Activated CD4-positive, alpha-beta T cell treated with anti-CD3 and anti-CD28 coated beads, Interleukin-10, Interleukin-2, amounts not matched to agents 100 ng/mL and 50 ng/mL, durations not matched to agents 16 hours and 8 hours (primary cell): ENCODE measurements around the gene SNTA1.
"Not testable (repeated sequence)": the region's sequence is repeated elsewhere in the genome, so short reads cannot be mapped to it uniquely, and the experiment has no call there.

Source experiments
- DNase-seq: peaks from one replicate; pipeline ENCODE4 v3.0.0-alpha.2; 2020

Gene SNTA1

GRCh38 chr20:33389326-33389725, 54.2 kb downstream of the SNTA1 start:
- DNase-seq: not testable (repeated sequence)

- no peak for DNase-seq
These were observed 55.3 kb downstream of the SNTA1 start for GRCh38 chr20:33388268-33388667.

- no peak for DNase-seq
These were observed 56.4 kb downstream of the SNTA1 start for GRCh38 chr20:33387177-33387576.

GRCh38 chr20:33386673-33387072, 56.9 kb downstream of the SNTA1 start:
- no peak for DNase-seq

GRCh38 chr20:33377366-33377765, 66.2 kb downstream of the SNTA1 start:
- DNase-seq: peak; percentile 49

- no peak for DNase-seq
These were observed 69.6 kb downstream of the SNTA1 start for GRCh38 chr20:33373735-33374605.

- DNase-seq: no peak
These were observed 70.5 kb downstream of the SNTA1 start for GRCh38 chr20:33372993-33373441.

GRCh38 chr20:33370291-33370690, 73.3 kb downstream of the SNTA1 start:
- DNase-seq: peak; percentile 73

GRCh38 chr20:33362898-33363297, 80.7 kb downstream of the SNTA1 start:
- no peak for DNase-seq

- no peak for DNase-seq
These were observed 83.9 kb downstream of the SNTA1 start for GRCh38 chr20:33359399-33360261.
